ENCODE measurements around the gene CD99.
"Not testable (repeated sequence)": the region's sequence is repeated elsewhere in the genome, so short reads cannot be mapped to it uniquely, and the experiment has no call there.

CD99 gene

GRCh38 chrX:2675657-2676200 lies 15.4 kb upstream of the CD99 start:
- DNase-seq (ENCODE audit: low read depth), result not testable (repeated sequence)

DNA sequence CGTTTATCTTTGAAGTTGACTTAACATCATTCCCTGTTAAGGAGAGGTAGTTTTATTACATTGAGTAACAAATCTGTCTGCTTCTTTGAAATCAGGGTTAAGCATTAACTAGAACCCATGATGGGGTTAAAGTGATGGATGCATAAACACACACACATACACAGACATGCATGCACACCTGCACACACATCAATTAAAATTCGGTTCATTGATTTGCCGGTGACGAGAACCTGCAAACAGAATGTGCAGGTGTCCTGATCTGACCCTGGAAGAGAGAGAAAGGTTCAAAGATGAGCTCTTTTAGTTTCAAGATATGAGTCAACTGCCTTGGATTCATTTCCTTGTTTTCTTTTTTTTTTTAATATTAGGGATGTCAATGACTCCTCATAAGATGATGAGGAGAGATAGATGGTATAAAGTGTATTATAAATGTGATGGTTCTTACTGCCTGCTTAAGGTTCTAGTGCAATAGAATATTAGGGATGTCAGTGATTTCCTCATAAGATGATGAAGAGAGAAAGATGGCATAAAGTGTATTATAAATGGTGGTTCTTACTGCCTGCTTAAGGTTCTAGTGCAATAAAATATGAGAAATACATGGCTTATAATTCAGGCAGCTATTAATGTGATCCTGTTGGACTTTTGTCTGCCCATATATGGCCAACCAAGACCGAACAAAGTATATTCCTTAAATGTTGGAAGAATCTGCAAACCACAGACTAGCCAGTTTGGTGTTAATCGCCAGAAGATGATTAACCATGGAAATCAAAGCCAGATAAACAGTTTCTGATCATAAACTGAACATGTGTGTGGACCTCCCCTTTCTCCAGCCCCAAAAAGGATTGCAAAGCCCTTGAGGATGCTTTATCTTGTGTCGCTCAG lies 14.1 kb upstream of the CD99 start:
- DNase-seq (ENCODE audit: low read depth), result no peak

- DNase-seq (ENCODE audit: low read depth), result no peak
These were observed 13.3 kb upstream of the CD99 start for GRCh38 chrX:2677764-2678163.

- DNase-seq (ENCODE audit: low read depth), result no peak
These were observed 12.5 kb upstream of the CD99 start for GRCh38 chrX:2678583-2678982.

DNA sequence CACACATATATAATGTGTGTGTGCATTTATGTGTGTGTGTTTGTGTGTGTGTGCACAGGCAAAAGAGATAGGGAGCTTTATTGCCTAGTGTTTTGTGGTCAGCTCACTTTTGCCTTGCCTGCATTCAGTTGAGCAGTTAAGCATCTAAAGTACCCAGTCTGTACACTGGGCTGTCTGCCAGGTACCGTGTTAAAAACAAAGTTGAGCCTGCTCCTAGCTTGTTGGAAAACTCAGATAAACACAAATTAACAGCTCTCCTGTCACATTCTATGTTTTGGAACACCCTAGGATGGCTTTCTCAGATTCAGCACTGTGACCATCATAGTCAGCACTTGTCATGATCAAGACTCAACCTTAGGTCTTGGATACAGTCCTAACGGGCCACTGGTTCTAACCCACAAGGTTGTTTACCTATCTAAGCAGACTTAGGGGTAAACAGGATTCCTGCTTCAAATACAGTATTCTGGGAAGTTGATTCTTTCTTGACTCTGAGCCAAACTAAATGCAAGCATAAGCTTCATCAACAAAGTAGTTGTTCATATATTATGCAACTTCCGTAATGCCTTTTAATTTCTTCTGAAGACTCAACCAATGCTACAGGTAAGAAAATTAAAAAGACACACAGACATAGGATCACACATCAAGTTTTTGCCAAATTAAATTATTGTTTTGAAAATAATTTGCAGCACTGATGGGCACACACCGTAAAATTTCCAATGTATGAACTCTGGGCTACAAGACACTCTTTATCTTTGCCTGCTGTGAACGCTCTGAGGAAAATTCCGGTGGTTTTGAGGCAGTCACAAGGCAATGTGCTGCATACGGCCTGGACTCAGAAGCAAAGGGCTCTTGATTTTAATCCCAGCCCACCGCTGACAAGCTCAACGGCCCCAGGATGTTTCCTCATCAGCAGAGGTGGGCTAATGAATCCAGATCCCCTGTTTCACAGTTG lies 11.3 kb upstream of the CD99 start:
- no peak for DNase-seq (ENCODE audit: low read depth)

GRCh38 chrX:2680486-2681348 lies 10.4 kb upstream of the CD99 start:
- no peak for DNase-seq (ENCODE audit: low read depth)

- DNase-seq (ENCODE audit: low read depth), result no peak
These were observed 8.4 kb upstream of the CD99 start for GRCh38 chrX:2682565-2683177.

DNA sequence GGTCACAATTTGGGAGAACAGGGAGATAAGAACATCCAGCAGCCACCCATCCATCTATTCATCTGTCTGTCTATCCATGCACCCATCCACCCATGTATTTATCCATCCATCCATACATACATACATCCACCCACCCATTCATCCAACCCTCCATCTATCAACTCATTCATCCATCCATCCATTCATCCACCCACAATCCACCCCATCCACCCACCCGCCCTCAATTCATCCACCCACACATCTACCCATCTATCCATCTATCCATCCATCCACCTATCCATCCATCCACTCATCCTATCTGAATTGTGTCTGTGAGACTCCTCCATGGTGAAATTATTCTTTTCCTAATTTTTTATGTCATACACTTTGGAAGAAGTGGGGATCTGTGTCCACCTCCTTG lies 6.8 kb upstream of the CD99 start:
- DNase-seq (ENCODE audit: low read depth), result no peak

DNA sequence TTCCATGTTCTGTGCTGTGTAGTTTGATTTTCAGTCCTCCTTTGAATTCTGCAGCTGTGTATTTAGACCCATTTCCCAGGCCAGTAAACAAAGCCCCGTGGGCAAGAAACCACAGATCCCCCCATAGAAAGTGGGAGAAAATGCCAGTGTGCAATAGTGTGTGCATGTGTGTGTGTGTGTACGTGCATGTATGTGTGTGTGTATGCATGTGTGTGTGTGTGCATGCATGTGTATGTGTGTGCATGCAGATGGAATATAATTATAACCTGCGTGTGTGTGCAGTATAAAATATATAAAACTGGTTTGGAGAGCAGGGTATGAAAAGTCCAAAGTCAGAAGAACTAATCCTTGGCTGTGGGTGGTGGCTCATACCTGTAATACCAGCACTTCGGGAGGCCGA lies 5.2 kb upstream of the CD99 start:
- no peak for DNase-seq (ENCODE audit: low read depth)

- DNase-seq (ENCODE audit: low read depth), result no peak
These were observed 1.1 kb upstream of the CD99 start for GRCh38 chrX:2689773-2690666.

DNA sequence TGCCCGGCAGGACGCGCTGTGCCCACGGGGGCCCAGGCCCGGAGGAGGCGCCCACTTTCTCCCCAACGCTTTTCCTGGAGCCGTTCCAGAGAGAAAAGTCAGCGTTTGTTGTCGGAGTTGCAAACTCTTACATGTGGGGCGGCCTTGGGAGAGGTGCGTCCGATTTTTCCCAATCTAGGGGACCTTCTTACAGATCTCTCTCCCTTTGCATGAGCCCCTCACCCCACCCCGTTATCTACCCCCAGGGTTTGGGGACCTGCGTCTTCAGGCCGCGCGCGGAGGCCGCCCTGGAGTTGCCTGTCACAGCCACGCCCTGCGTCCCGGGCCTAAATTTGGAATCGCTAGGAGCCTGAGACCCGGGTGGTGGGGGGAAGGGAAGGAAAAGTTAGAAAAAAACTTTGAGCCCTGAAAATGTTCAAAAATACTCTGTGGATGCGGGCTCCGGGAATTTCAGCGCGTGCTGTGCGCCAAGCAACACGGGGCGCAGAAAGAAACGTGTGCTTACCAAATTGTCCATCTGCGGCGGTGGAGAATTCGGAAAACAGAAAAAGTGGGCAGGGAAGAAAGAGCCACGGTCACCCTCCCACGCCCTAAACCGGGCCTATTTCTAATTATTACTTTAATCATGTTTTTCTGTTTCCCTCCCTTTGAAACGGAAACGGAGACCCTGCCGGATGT lies 587 bp downstream of the CD99 start:
- no peak for DNase-seq (ENCODE audit: low read depth)

DNA sequence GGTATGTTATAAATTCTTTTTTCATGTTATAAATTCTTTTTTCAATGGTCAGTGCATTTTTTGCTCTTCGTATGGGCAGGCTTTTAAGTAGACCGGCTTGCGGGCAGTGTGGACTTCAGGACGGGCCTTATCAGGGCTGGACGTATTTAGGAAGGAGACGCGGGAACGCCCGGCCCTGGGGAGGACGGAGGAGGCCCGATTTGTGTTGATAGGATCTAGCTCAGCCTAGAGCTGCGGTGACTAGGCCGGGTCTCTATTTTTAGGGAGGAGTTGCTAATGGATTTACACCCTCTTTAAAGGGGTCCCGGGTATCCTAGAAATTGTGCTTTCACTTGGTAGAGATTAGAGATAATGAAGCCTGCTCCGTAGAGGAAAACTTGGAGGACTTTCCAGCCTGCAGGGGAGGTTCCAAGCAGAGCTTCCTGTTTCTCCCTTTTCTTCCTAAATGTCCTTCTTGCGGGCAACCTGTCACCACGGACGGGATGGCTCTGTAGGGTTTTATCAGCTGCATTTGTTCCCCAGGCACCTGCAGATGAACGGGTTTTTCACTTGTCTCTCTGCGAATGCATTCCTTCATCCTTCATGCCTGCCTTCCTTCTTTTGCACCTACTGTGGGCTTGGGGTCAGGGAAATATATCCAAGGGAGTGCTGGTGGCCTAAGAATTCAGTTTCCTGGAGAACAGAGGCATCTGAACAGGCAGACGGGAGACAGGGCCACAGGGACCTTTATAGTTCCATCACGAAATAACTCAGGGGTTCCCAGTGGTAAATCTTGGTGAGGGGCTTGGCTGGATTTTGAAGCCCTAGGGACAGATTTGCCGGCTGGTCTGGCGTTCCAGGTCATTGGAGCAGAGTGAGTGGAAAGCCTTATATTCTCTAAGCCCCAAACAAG lies 1.4 kb downstream of the CD99 start:
- DNase-seq (ENCODE audit: low read depth), result no peak

GRCh38 chrX:2693113-2694002 lies 2.3 kb downstream of the CD99 start:
- DNase-seq (ENCODE audit: low read depth), result no peak

- no peak for DNase-seq (ENCODE audit: low read depth)
These were observed 3.8 kb downstream of the CD99 start for GRCh38 chrX:2694914-2695267.

GRCh38 chrX:2696698-2697215 lies 5.7 kb downstream of the CD99 start:
- DNase-seq (ENCODE audit: low read depth), result no peak

DNA sequence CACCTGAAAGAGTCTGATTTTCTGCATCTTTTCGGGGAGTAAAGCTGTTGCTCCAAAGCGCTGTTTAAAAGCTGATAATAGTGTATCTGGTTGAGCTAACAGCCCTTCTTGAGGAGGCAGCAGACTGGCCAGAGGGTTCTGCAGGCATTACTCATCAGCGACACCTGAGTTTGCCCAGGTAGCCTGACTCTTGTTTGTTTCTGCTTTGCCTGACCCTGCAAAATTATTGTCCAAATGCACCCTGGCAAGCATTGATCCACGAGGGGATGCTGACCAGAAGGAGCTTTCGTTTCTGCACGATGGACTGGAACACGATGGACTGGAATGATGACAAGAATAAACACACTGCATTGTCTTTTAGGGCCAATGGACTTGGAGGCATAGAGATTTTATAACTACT lies 6.2 kb downstream of the CD99 start:
- no peak for DNase-seq (ENCODE audit: low read depth)

DNA sequence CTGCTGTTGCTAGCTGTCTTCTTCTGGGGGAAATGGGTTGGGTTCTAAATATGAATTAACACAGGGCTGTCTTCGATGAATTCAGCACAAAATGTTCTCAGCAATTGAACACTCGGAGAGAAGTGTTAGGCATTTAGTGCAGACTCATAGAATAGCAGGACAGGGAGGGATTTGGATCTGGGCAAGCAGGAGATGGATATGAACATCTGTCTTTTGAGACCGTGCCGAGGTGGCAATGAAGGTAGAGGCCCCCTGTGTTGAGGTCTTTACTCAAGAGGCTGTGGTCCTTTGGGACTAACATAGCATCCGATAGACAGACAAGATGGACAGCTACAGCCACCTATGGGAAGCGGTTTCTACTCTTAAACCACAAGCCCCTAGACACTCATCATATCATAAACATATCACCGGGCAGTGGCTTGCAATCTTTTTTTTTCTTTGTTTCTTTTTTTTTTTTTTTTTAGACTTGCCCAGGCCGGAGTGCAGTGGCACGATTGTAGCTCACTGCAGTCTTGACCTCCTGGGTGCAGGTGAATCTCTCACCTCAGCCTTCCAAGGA lies 6.7 kb downstream of the CD99 start:
- no peak for DNase-seq (ENCODE audit: low read depth)

Measured in stimulated activated CD8-positive, alpha-beta memory T cell treated with anti-CD3 and anti-CD28 coated beads, Interleukin-15, amount 100 ng/mL, for 24 hours (primary cell).